HepG2 (cell line): ENCODE results near the gene LZTS2. TPM values are rescaled to one million over a fixed set of nuclear protein-coding genes. Genes with fewer than 3 reads are reported as not detected.

Source experiments
- IKZF5 ChIP-seq: IDR thresholded peaks from 2 replicates; pipeline ENCODE4 v1.6.1; 2018; ENCODE audit warnings: missing genetic modification reagents, mild to moderate bottlenecking, missing compliant biosample characterization
- MAZ ChIP-seq, 2 experiments: sonication (generic) in 1 of 2; formaldehyde crosslinking in 1 of 2; IDR thresholded peaks; 2 replicates each; pipeline versions ENCODE4 v1.5.0 to v1.6.1; 2012 to 2020; ENCODE audit warnings: low read depth in 2 of 2, mild to moderate bottlenecking in 2 of 2, borderline replicate concordance in 1 of 2, improper control_type of control experiment in 1 of 2, low read length in 1 of 2, missing genetic modification reagents in 1 of 2, moderate library complexity in 1 of 2
- MBNL3 ChIP-seq: fragments of 250-450 bp; sonication (Bioruptor Pico); conservative IDR thresholded peaks from 2 replicates; pipeline ENCODE4 v1.8.0; 2022; ENCODE audit warnings: mild to moderate bottlenecking, inconsistent platforms
- MYC ChIP-seq: sonication (generic); formaldehyde crosslinking; IDR thresholded peaks from 2 replicates; pipeline ENCODE4 v1.9.0; 2021; ENCODE audit warnings: missing genetic modification reagents, borderline replicate concordance
- PRPF4 ChIP-seq: fragments of 200-400 bp; formaldehyde crosslinking; IDR thresholded peaks from 2 replicates; pipeline ENCODE4 v1.6.1; 2016; ENCODE audit warnings: low read length, low read depth; ENCODE audit not compliant: poor library complexity, severe bottlenecking
- SMARCE1 ChIP-seq: fragments of 450-650 bp; IDR thresholded peaks from 2 replicates; pipeline ENCODE4 v1.6.1; 2017; ENCODE audit warnings: borderline replicate concordance
- SNRNP70 ChIP-seq: fragments of 200-400 bp; formaldehyde crosslinking; IDR thresholded peaks from 2 replicates; pipeline ENCODE4 v1.6.1; 2017; ENCODE audit warnings: mild to moderate bottlenecking, low read depth, low read length, moderate library complexity
- TBX2 ChIP-seq: sonication (generic); formaldehyde crosslinking; IDR thresholded peaks from 2 replicates; pipeline ENCODE4 v1.5.0; 2020; ENCODE audit warnings: missing genetic modification reagents, mild to moderate bottlenecking, borderline replicate concordance
- THAP7 ChIP-seq: sonication (generic); formaldehyde crosslinking; IDR thresholded peaks from 2 replicates; pipeline ENCODE4 v1.8.1; 2023; ENCODE audit warnings: mild to moderate bottlenecking, missing genetic modification reagents
- ZNF362 ChIP-seq: sonication (generic); formaldehyde crosslinking; IDR thresholded peaks from 2 replicates; pipeline ENCODE4 v1.4.0; 2020; ENCODE audit warnings: missing genetic modification reagents, mild to moderate bottlenecking, borderline replicate concordance
- ZNF414 ChIP-seq: sonication (generic); formaldehyde crosslinking; IDR thresholded peaks from 2 replicates; pipeline ENCODE4 v1.5.0; 2020; ENCODE audit warnings: missing genetic modification reagents
- ZNF460 ChIP-seq: sonication (generic); formaldehyde crosslinking; IDR thresholded peaks from 2 replicates; pipeline ENCODE4 v1.5.1; 2020; ENCODE audit warnings: missing genetic modification reagents, mild to moderate bottlenecking, borderline replicate concordance
- ZNF775 ChIP-seq: sonication (generic); formaldehyde crosslinking; IDR thresholded peaks from 2 replicates; pipeline ENCODE4 v1.4.0; 2020; ENCODE audit warnings: missing genetic modification reagents, mild to moderate bottlenecking, moderate library complexity, borderline replicate concordance
- polyA plus RNA-seq, 8 experiments: library from polyadenylated mRNA; depleted of rRNA in 3 of 8; stranded (reverse) in 7 of 8; unstranded in 1 of 8; fragments of >200 nt; fragmentation: Illumina TruSeq in 4 of 8; extraction: Trizol in 4 of 8; gene quantifications; 2 replicates each; pipeline versions ENCODE4 v1.2.1 to v1.2.3, GENCODE V29; 2011 to 2016; ENCODE audit warnings: low read depth in 4 of 8, missing spikeins in 1 of 8, mixed read lengths in 1 of 8; ENCODE audit not compliant: insufficient read depth in 1 of 8
- total RNA-seq, 5 experiments: library from RNA; depleted of rRNA; stranded (reverse); fragments of >200 nt; fragmentation: Illumina TruSeq; extraction: Trizol; gene quantifications; 2 replicates each; pipeline ENCODE4 v1.2.3, GENCODE V29; 2016; ENCODE audit warnings: low read depth in 1 of 5
- TF ChIP-seq, protein P1 (sequence below): sonication (generic); formaldehyde crosslinking; IDR thresholded peaks from 2 replicates; pipeline ENCODE4 v1.4.0; 2020; ENCODE audit warnings: missing genetic modification reagents
- TF ChIP-seq, protein P2 (sequence below): sonication (generic); formaldehyde crosslinking; IDR thresholded peaks from 2 replicates; pipeline ENCODE4 v1.4.0; 2020; ENCODE audit warnings: missing genetic modification reagents
- TF ChIP-seq, protein P3 (sequence below): sonication (generic); formaldehyde crosslinking; IDR thresholded peaks from 2 replicates; pipeline ENCODE4 v1.4.0; 2020; ENCODE audit warnings: missing genetic modification reagents

The LZTS2 gene
- total and polyA plus RNA-seq, 2 of the 13 experiments (the other 11 are each of a cell fraction or from before 2014, with no cell fraction given) = 43.6 to 65.6 TPM

DNA sequence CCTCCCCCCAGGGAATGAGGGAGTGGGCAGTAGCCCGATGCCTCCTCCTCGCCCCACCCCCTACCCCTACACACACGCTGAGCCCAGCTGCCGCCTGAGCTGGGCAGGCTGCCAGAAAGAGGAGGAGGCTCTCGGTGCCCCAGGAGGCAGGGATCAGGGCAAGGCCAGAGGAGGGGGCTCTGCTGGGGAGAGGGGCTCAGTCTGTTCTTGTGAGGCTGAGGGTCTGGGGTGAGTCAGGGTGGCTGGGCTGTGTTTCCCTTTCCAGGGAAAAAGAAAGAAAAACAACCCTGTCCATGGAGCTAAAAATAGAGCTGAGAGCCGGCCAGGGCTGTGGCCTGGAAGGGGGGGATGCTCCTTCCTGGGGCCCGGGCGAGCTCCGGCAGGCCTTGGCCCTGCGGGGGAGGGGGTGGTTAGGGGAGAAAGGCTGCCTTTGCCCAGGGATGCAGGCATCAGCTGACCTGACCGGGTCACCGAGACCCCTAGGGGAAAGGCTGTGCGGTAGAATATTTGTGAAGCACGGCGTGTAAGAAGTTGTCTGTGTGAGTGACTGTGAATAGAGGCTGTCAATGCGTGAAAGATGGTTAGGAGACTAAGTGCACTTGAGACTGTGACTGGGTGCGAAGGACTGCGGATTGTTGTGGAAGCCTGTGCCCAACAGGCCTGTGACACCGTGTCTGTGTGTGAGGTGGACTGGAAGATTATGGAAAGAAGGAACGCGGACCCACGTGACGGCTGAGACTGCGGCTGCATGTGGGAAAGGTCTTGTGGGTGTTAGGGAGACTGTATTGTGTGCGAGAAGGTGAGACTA is 1.2 kb upstream of the LZTS2 start (continued):
- TF ChIP-seq ZNF414 (CRISPR knock-in tag) (no peak; the same call in 1 of the 2 replicates), TBX2 (no peak), PRPF4 (peak; percentile 55), SMARCE1 (no peak), IKZF5 (CRISPR knock-in tag) (no peak; the same call in 1 of the 2 replicates), MAZ (IDR thresholded peaks at IDR 0.05; ENCODE audit: borderline replicate concordance, low read depth, low read length) (no peak; the same call in 1 of the 2 replicates), MAZ (CRISPR knock-in tag; IDR thresholded peaks at IDR 0.05; ENCODE audit: low read depth) (no peak; the same call in 1 of the 2 replicates), MBNL3 (CRISPR knock-in tag) (no peak), ZNF362 (CRISPR knock-in tag) (no peak), SNRNP70 (no peak), THAP7 (peak; percentile 30; the same call in 1 of the 2 replicates), ZNF775 (no peak), MYC (CRISPR knock-in tag) (no peak), ZNF460 (CRISPR knock-in tag) (no peak)
- TF ChIP-seq, protein P1, sequence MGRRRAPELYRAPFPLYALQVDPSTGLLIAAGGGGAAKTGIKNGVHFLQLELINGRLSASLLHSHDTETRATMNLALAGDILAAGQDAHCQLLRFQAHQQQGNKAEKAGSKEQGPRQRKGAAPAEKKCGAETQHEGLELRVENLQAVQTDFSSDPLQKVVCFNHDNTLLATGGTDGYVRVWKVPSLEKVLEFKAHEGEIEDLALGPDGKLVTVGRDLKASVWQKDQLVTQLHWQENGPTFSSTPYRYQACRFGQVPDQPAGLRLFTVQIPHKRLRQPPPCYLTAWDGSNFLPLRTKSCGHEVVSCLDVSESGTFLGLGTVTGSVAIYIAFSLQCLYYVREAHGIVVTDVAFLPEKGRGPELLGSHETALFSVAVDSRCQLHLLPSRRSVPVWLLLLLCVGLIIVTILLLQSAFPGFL = no peak
- TF ChIP-seq, protein P2, sequence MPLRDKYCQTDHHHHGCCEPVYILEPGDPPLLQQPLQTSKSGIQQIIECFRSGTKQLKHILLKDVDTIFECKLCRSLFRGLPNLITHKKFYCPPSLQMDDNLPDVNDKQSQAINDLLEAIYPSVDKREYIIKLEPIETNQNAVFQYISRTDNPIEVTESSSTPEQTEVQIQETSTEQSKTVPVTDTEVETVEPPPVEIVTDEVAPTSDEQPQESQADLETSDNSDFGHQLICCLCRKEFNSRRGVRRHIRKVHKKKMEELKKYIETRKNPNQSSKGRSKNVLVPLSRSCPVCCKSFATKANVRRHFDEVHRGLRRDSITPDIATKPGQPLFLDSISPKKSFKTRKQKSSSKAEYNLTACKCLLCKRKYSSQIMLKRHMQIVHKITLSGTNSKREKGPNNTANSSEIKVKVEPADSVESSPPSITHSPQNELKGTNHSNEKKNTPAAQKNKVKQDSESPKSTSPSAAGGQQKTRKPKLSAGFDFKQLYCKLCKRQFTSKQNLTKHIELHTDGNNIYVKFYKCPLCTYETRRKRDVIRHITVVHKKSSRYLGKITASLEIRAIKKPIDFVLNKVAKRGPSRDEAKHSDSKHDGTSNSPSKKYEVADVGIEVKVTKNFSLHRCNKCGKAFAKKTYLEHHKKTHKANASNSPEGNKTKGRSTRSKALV = no peak
- TF ChIP-seq, protein P3, sequence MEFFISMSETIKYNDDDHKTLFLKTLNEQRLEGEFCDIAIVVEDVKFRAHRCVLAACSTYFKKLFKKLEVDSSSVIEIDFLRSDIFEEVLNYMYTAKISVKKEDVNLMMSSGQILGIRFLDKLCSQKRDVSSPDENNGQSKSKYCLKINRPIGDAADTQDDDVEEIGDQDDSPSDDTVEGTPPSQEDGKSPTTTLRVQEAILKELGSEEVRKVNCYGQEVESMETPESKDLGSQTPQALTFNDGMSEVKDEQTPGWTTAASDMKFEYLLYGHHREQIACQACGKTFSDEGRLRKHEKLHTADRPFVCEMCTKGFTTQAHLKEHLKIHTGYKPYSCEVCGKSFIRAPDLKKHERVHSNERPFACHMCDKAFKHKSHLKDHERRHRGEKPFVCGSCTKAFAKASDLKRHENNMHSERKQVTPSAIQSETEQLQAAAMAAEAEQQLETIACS = no peak
